Heart left ventricle (tissue), 13 donors: Measurements from ENCODE around the gene PNCK.

ENCODE experiments used
- CTCF ChIP-seq, 12 donors: fragments of 200-600 bp; sonication (generic) in 4 of 12; IDR thresholded peaks; one replicate each; pipeline versions ENCODE4 v1.5.0 to v1.8.0; 2018 to 2022; ENCODE audit warnings: antibody characterized with exemption in 12 of 12, mild to moderate bottlenecking in 5 of 12
- POLR2A ChIP-seq, 2 donors: fragments of 450-650 bp; IDR thresholded peaks; one replicate each; pipeline ENCODE4 v1.6.1; 2017; ENCODE audit warnings: antibody characterized with exemption in 2 of 2, mild to moderate bottlenecking in 2 of 2, moderate library complexity in 2 of 2
- donor health status: ischemic (EF 13 %, LVEDD 7.1; RV severe dilation, severe dysfunction).
- donor health status: DM: no; HTN: yes; CAD: no.
- donor health status: DM: no; HTN: no; CAD: no.
- donor health status: ischemic (EF 25% LVEDD 6.9; RV normal size, moderate dysfunction).
- donor health status: ischemic (EF 25% LVEDD 5.7; RV mildly dilated, moderate dysfunction).
- donor health status: ischemic (EF 35%, LVEDD 5.7; RV mildly dilated, moderate dysfunction).
- donor health status: nonischemic (EF 11% LVEDD 7.7; RV severe dilation, severe dysfunction).
- donor health status: DM: yes; HTN: yes; CAD: no.
- donor health status: PGD.
- donor health status: ischemic (EF 29% LVEDD 5.4; RV normal size, mild dysfunction).
- donor health status: nonischemic (EF 23%, LVEDD 6.1; RV moderate dilation, normal function).

GRCh38 chrX:153647461-153648357, 25.9 kb downstream of the PNCK start:
- TF ChIP-seq CTCF (IDR thresholded peaks at IDR 0.05) = no peak
- TF ChIP-seq POLR2A (IDR thresholded peaks at IDR 0.05) = no peak
